OCI-LY1 (cell line): Measurements from ENCODE around the gene LCN6.

Experiments used
- CTCF ChIP-seq: fragments of 200-600 bp; sonication (generic), shearing (Covaris generic); IDR thresholded peaks from 2 replicates; pipeline ENCODE4 v1.5.1; 2017; ENCODE audit warnings: mild to moderate bottlenecking, antibody characterized with exemption, low read length, moderate library complexity, mixed read lengths
- EZH2 ChIP-seq: fragments of 200-600 bp; sonication (generic), shearing (Covaris generic); IDR thresholded peaks from 2 replicates; pipeline ENCODE4 v1.8.0; 2017; ENCODE audit warnings: borderline replicate concordance, mixed run types, mild to moderate bottlenecking, antibody characterized with exemption, low read length, moderate library complexity, mixed read lengths

GRCh38 chr9:136728080-136728547, 20.2 kb downstream of the LCN6 start:
- TF ChIP-seq CTCF (peak; percentile 82), EZH2 (no peak)
